Measurements from ENCODE around the gene MACROD2.

The MACROD2 gene

DNA sequence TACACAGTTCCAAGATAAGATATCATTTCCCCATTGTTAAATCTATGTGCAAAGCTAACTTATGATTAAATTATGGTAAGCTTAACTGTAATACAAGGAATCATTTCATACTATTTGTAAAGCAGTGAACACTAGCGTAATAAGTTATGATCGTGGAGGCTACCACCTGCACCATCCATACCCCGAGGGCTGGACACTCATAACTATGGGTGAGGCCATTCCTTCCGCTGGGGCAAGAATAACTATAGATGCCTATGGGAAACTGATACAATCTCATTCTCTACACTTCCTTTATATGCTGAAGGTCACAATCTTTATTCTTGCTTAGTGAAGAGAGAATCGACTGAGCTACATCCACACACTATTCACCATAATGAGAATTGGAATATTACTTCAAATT, 1258.1 kb downstream of the MACROD2 start:
- no peak for DNase-seq

DNA sequence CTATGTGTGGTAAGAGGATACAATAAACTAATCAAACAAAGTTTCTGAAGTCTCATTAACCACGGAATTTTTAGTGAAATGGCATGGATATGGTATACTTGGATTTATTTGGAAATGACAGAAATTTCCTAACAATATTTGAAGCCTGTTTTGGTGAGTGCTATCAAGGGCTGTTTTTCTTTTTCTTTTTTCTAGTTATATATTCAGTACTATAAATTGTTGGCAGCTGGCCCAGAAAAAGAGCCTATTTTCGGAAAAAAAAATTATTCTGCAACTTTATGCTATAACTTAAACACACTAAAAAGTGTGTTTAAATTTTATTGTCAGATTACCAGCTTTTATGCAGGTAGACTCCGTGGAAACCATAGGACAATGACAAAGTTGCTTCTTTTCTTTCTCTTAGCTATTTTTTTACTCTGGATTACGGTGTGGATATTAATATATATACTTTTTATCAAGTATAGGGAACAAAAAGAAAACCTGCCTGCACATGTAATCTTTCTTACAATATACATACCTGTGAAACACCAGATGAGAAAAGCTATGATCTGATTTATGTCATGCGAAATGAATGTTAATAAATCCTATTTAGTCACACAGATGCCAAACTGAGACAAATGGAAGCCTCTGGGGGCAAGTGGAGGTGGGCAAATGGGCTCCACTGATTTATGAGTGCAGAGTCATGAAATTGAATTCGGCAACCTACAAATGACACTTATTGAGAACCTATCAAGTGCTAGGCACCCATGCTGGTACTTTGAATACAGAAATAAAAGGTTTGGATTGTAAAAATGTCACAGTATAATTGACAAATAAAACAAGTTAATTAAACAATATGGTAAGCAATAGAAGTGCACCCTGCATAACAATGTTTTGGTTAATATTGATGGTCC, 1261.6 kb downstream of the MACROD2 start:
- DNase-seq, result no peak

DNA sequence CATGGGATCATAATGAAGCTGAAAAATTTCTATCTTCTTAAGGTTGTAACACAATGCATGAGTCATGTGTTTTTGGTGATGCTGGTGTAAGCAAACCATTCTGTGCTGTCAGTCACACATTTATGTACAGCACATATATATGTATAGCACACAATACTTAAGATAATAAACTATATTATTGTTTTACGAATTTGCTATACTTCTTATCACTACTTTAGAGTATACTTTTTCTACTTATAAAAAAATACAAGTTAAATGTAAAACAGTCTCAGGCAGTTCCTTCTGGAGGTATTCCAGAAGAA, 1262.2 kb downstream of the MACROD2 start:
- DNase-seq, result no peak

DNA sequence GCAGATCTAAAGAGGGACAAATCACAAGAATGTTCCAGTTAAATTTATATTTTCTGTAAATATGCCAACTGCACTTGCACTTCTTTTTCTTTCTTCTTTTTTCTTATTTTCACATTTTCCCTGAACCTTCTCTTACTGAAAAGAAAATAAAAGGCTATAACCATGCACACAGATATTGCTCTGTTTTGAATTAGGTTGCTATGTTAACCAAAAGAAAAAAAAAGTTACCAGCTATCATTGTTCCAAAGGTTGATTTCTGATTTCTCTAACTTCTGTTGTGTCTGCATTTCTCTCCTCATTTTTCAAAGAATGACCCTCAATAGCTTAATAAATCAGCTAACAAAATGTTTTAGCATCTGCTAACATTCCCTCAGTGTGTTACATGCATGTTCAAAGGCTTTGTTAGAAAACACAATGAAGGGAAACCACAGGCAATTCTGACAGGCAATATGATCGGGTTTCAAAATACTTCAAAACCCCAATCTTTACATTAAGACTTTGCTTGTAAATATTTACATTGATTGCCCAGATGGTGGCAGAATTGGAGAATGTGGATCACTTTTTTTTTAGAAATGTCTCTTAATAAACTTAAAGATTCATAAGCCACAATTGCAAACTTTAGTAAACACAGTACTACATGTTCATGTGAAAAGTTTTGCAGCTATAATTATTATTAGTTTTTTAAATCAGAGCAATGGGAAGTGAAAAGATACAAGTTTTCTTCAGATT, 1270.4 kb downstream of the MACROD2 start:
- no peak for DNase-seq

DNA sequence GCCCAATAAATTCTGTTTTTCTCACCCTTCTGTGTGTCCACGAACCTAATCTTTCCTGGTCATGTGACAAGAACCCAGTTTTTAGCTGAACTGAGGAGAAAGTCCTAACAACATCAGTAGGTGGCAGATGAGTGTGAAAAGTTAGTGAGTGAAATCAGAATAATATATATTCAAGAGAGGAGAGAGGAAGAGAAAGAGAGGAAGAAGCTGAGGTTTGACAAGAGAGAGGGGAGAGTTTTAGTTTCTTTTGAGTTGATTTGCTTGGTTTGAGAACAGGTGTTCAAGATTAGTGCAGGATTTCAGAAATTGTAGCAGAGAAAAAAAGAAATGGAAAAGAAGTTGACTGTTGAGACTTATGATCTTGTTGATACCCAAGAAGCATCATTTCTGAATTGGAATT, 1272.6 kb downstream of the MACROD2 start:
- no peak for DNase-seq

DNA sequence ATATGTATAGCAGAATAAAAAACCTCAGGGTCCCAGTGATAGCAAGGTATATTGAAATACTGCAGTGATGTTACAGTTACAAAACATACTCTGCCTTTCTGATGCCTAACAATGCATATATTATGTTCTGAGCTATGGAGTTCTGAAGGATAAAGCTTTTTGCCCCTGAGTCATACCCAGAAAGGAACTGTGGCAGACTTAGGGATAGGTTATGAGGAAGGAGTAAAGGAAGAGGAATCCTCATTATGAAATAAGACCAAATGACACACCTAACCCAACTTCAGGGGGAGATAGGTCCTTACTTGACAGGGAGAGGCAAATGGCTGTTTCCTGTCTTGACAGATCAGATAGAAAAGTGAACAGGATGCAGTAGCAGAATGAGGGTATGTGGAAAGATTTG, 1282.7 kb downstream of the MACROD2 start:
- DNase-seq, result no peak

DNA sequence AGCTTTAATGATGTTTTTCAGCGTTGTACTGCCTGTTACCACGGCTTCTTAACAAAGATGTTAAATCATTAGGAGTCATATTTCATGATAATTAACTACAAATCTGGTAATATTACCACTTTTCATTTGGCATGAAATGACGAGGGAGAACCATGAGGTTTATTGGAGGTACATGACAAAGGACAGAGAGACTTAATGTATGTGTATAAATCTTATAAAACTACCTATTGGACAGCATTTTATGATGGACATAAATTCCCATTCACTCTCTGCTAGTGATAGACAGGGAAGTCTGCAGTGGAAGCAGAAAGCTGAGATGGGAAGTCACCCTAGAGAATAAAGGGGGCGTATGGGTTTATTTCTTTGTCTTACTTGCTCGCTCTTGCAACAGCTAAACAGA, 1292.0 kb downstream of the MACROD2 start:
- no peak for DNase-seq

DNA sequence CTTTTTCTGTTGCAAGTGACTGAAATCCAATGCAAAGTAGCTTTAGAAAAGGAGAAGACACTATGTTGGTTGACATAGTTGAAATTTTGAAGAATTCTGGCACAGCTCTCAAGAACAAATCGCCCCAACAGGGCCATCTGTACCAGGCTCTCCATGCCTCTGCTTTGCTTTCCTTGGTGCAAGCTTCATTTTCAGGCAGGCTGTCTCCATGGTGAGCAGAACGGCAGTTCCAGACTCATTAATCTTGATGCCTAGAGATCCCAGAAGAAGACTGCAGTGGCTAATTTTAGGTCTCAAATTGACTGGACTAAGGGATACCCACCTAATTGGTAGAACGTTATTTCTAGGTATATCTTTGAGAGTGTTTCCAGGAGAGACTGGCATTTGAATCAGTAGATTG, 1292.8 kb downstream of the MACROD2 start:
- DNase-seq, result no peak

DNA sequence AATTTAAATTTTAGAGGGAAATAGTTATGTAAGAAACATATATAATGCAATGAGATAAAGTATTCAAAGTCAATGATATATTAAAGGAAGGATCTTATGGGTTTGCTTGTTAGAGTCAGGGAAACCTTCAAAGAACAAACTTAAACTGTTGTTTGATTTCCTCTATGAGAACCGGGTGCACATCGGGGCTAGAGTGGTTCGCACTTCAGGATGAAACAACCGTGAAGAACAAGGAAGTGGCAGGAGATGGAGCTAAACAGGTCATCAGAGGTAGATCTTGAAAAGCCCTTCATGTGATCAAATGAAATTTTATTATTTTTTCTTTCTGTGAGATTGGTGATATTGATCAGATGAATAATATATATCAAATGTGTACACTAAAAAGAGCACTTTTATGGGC, 1294.0 kb downstream of the MACROD2 start:
- DNase-seq, result no peak

DNA sequence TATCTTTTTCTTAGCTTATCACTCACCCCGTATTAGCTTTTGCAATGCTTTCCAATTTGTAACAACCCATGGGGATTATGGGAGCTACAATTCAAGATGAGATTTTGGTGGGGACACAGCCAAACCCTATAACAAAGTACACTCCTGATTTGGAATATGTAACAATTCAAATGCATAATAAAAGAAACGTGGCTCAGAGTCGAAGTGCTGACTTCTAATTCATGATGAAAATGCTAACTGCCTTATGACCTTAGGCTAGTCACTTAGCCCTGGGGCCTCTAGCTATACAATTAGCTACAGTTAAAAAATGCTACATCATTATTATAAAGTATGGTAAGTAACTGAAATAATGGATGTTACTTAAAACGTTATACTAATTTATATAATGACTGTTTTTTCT, 1297.1 kb downstream of the MACROD2 start:
- no peak for DNase-seq

DNA sequence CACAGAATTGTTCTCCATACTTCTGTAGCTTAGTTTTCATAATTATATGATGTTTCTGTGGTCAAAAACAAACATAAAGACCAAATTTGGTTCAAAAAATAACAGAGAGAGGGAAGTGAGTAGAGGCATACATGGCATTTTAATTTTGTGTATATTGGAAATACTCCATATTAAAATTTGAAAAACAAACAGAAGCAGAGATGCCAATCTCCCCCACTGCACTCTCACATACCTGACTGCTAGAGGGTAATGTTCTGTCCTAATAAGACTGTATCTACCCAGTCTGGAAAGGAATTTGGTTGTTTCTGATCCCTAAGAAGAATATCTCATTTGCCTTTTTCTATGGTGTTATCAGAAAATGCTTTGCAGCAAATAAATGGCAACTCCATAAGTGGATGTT, 1301.1 kb downstream of the MACROD2 start:
- no peak for DNase-seq

DNA sequence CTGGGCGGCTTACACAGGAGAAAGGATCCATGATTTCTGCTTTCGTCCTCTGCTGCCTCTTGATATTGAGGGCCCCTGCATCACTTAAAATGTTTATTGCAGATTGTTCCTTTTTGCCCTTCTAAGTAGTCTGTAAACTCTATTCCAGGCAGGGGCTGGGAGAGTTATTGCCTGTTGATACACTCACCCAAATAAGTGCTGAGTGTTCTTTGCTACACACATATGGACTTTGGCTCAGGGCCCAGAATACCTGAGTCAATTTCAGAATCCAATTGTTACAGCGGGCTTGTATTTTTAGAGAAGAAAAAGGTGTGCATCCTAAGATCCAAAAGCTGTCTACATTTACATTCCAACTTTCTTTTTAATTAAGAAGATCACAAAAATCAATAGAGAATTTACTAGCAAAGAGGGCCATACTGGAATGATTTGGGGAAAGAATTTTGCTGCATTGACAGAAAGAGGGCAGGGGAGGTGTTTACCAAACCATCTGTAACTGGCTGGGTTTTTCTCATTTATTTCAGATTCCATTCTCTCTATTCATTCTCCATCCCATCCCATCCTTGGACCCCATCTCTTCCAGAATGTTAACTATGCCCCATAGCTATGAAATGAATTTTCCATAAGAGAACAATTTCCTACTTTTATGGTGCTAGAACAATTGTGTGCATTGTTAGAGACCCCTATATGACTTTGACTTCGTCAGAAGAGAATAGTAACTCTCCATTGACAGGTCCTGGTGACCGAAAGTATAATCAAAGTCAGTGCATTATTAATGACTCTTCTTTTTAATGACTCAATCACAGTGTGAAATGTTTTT, 1302.0 kb downstream of the MACROD2 start:
- no peak for DNase-seq

DNA sequence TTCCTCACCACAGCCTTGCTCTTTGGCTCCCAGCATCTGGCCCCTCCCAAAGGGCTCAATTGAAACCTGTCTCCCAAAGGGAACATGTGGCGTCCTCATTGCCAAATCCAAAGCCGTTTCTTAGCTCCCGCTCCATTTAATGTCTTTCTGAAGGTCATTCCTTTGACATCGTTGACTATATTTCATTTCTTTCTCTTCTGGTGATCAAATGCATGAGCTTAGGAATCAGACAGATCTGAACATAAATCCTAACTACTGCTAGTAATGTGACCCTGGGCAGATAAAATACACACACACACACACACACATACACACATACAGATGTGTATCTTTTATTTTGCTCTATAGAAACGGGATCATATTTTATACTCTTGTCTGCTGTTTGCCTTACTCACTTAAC, 1306.8 kb downstream of the MACROD2 start:
- no peak for DNase-seq

DNA sequence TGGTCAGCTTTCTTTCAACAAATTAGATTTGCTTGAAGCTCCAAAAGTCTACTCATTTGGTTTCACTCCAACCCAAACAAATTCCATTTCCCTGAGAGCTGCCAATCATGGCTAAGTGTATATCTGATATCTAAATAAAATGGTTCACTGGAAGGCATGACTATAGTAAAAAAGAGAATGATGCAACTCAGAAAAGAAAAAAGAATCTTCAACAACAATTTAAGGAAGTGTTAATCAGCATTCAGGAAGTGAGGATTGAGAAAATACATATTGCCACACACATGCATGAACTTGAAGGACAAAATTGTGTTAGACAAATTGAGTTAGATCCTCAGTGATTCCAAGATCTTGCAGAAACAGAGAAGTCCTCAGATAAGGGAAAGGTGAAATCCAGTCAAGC, 1315.0 kb downstream of the MACROD2 start:
- DNase-seq, result no peak

DNA sequence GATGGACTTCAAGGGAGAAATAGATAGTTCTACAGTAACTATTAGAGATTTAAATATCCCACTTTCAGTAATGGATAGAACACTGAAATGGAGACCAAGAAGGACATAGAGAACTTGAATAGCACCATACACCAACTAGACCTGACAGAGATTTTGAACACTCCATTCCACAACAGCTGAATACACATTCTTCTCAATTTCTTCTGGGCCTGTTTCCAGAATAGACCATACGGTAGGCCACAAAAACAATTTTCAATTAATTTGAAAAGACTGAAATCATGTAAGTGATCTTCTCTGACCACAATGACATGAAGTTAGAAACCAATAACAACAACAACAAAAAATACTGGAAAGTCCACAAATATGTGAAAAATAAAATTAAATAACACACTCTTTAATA, 1321.2 kb downstream of the MACROD2 start:
- no peak for DNase-seq

DNA sequence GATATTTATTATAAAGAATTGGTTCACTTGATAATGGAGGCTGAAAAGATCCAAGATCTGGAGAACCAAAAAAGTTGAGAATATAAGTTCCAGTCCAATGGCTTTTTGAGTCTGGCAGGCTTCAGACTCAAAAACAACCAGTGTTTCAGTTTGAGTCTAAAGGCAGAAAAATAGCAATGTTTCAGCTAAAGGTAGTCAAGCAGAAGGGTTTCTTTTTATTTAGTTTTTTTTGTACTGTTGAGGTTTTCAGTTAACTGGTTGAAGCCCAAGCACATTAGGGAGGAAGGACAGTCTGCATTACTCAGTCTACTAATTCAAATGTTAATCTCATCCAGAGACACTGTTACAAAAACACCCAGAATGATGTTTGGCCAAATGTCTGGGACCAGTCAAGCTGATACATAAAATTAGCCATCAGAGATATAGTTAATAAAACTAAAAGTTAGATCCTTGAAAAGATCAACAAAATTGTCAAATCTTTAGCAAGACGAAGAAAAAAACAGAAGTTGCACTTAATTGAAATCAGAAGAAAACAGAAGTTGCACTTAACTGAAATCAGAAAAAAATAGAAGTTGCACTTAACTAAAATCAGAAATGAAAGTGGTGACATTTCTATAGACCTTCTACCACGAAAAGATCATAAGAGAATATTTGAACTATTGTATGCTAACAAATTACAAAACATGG, 1322.4 kb downstream of the MACROD2 start:
- no peak for DNase-seq

DNA sequence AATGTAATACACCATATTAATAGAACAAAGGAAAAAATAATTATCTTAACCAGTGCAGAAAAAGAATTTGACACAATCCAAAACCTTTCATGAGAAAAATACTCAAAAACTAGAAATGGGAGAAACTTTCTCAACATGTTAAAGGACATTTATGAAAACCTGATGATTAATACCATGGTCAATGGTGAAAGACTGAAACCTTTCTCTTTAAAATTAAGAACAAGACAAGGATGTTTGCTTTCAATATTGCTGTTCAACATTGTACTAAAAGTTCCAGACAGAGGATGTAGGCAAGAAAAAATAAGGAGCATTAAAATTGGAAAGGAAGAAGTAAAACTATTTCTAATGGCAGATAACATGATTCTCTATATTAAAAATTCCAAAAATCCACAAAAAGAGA, 1323.4 kb downstream of the MACROD2 start:
- DNase-seq, result no peak

DNA sequence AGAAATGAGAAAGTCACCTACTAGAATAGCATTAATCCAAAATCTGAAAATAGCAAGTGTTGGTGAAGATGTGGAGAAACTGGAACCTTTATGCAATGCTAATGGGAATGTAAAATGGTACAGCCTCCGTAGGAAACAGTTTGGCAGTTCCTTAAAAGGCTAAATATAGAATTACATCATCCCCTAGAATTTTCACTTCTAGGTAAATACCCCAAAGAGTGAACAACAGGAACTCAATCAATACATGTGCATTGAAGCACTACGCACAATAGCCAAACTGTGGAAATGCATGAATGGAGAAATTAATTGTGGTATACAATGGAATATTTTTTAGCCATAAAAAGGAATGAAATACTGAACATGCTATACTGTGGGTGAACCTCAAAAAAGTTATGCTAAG, 1324.1 kb downstream of the MACROD2 start:
- no peak for DNase-seq

DNA sequence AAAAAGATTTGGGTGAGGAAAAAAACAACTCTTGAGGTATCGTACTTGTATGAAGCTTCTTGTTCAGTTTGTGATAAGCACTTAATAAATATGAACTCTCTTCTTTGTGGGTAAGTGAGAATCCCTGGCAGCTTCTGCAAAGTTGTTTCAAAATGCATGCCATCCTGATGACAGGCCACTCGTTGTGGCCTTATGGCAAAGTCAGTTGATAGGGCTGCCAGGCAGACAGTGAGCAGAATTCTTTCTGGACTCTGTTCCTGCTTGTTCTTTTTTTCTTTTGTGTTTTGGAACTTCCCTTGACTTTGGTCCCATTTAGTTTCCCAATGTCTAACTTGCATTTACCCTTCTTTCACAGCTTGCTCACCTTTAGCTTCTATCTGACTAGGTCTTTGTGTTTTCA, 1325.6 kb downstream of the MACROD2 start:
- DNase-seq, result no peak

DNA sequence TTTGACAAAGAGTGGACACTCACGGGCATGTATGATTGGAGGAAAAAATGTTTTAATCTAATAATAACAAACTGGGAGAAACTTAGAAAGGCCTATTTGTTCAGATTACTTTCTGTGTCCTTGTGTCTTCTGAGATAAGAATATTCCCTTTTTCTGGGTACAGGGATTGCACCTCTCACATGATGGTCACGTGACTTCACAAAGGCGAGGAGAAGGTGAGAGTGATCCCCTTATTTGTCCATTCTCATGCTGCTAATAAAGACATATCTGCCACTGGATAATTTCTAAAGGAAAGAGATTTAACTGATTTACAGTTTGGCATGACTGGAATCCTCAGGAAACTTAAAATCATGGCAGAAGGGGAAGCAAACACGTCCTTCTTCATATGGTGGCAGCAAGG, 1331.8 kb downstream of the MACROD2 start:
- DNase-seq, result no peak

DNA sequence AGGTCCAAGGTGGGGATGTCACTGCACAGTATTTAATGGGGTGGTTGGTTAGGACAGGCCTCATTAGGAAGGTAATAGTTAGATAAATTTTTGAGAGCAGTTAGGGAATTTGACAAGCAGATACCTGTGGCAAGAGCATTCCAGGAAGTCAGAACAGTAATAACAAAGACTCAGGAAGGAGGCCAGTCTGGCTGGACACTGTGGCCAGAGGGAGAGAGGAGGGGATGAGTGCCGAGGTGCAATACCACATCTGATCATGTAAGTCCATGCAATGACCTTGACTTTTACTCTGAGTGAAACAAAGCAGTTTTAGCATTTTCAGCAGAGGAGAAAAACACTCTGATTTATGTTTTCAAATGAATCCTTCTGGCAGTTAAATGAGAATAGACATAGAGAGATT, 1332.8 kb downstream of the MACROD2 start:
- no peak for DNase-seq

DNA sequence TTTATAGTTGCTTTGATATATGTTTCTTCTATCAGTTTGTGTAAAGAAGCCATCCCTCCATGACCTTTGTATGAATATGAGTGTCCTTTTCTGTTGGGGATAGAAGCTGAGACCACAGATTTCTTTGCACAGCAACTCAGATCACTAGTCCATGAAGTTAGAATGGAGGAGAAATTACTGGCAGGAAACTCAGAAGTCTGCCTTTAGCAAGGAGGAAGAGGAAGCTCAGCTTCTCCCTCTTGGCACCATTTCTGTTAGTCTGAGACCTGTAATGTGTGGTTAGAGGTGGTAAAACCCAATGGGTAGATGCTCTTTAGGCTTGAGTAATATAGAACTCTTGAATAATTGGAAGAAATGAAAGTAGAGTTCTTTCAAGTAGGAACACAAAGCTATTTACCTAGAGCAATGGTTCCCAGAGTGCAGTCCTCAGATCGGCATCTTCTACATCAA, 1337.4 kb downstream of the MACROD2 start:
- no peak for DNase-seq

DNA sequence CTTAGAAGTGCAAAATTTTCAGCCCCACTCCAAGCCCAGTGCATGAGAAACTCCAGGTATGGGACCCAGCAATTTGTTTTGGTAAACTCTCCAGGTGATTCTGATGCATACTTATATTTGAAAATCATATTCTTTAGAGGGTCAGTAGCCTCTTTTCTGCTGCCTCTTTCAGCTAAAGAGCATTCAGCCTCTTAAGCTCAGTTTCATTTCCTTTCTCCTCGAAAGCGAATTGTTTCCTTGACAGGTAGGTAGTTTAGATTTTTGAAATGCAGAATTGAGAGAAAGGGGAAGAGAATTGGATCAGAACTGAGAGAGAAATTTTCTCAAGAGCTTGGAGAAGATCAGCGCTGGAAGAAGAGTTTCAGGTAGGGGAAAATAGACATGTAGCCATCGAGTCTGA, 1337.9 kb downstream of the MACROD2 start:
- no peak for DNase-seq

Measured in central memory CD4-positive, alpha-beta T cell (primary cell).